GM13977 (cell line): ENCODE measurements around the gene GRM2.

Experiments
- DNase-seq: peaks from one replicate; pipeline ENCODE4 v3.0.0; 2012; ENCODE audit warnings: low spot score
- CTCF ChIP-seq: IDR thresholded peaks from 2 replicates; pipeline ENCODE4 v1.5.1; 2012; ENCODE audit warnings: mild to moderate bottlenecking, control low read depth; ENCODE audit not compliant: insufficient read depth; ENCODE audit errors: extremely low read depth, missing control alignments
- in situ Hi-C: fragments of 300-500 bp; cut with MboI; formaldehyde crosslinking; loops from one replicate; pipeline ENCODE4 v1.12.0; 2022; ENCODE audit warnings: low sequenced_read_pairs, low pct_unique_long_range_greater_than_20kb, mixed read lengths, inconsistent platforms; ENCODE audit not compliant: unreplicated experiment

The GRM2 gene

GRCh38 chr3:51670053-51670822, 36.6 kb upstream of the GRM2 start:
- no peak for DNase-seq
- in situ Hi-C loops = no loop called here
- no peak for TF ChIP-seq CTCF

GRCh38 chr3:51670823-51671733, 35.8 kb upstream of the GRM2 start, which contains the start of gene TEX264:
Gene TEX264, plus strand, starts transcription at chr3:51671252. Its CDS starts 3,053 bp downstream, at chr3:51674305.
- no peak for TF ChIP-seq CTCF
- in situ Hi-C loops = no loop called here
- DNase-seq = peak; percentile 98

GRCh38 chr3:51671734-51672475, 35.0 kb upstream of the GRM2 start:
- peak; percentile 80 for DNase-seq
- in situ Hi-C loops = no loop called here
- TF ChIP-seq CTCF = no peak

GRCh38 chr3:51673181-51673801, 33.6 kb upstream of the GRM2 start:
- DNase-seq = no peak
- in situ Hi-C loops = no loop called here
- TF ChIP-seq CTCF = no peak

- in situ Hi-C loops = no loop called here
- no peak for DNase-seq
- no peak for TF ChIP-seq CTCF
Observed at GRCh38 chr3:51673802-51674654, 32.8 kb upstream of the GRM2 start.
